CD8-positive, alpha-beta memory T cell (primary cell): ENCODE results near the gene DYSF. TPM values are rescaled to one million over a fixed set of nuclear protein-coding genes. Genes with fewer than 3 reads are reported as not detected.

Source experiments
- CTCF ChIA-PET: fragments of 350-600 bp; sonication (Branson Sonifier 250); formaldehyde crosslinking; loops from one replicate; lab custom pipeline; 2021; ENCODE audit warnings: antibody characterized with exemption; lab: Charles Lee
- POLR2A ChIA-PET: fragments of 350-600 bp; sonication (Branson Sonifier 250); formaldehyde crosslinking; loops from one replicate; lab custom pipeline; 2021; ENCODE audit warnings: antibody characterized with exemption; lab: Charles Lee
- DNase-seq, 5 donors: peaks; one replicate each; pipeline versions ENCODE4 v3.0.0 to v3.0.0-alpha.2; 2020 to 2022; ENCODE audit warnings: mixed read lengths in 1 of 5
- H3K27ac ChIP-seq: one replicate; pipeline ENCODE4 v1.7.0; 2013; ENCODE audit warnings: low read depth, mild to moderate bottlenecking, low read length, moderate library complexity
- H3K27me3 ChIP-seq: 2 replicates; pipeline ENCODE4 v1.7.0; 2013; ENCODE audit warnings: low read length, mild to moderate bottlenecking; ENCODE audit not compliant: insufficient read depth, poor library complexity, severe bottlenecking
- H3K36me3 ChIP-seq: 2 replicates; pipeline ENCODE4 v1.7.0; 2013; ENCODE audit warnings: mild to moderate bottlenecking, low read length, moderate library complexity; ENCODE audit not compliant: insufficient read depth
- H3K4me1 ChIP-seq: 2 replicates; pipeline ENCODE4 v1.7.0; 2013; ENCODE audit warnings: mild to moderate bottlenecking, low read length, moderate library complexity; ENCODE audit not compliant: insufficient read depth
- H3K4me3 ChIP-seq: 2 replicates; pipeline ENCODE4 v1.7.0; 2013; ENCODE audit warnings: mild to moderate bottlenecking, low read length
- H3K9me3 ChIP-seq: 2 replicates; pipeline ENCODE4 v1.7.0; 2013; ENCODE audit warnings: mild to moderate bottlenecking, low read length
- H3K27ac Mint-ChIP-seq, 8 donors: one replicate each; pipeline ENCODE4 v1.8.0; 2020 to 2021; ENCODE audit warnings: mixed read lengths in 8 of 8, mild to moderate bottlenecking in 6 of 8, inconsistent platforms in 3 of 8, moderate library complexity in 3 of 8
- H3K27me3 Mint-ChIP-seq, 2 donors: one replicate each; pipeline ENCODE4 v1.8.0; 2020 to 2021; ENCODE audit warnings: mixed read lengths in 2 of 2, mild to moderate bottlenecking in 1 of 2, moderate library complexity in 1 of 2
- H3K36me3 Mint-ChIP-seq, 3 donors: one replicate each; pipeline ENCODE4 v1.8.0; 2020 to 2021; ENCODE audit warnings: mixed read lengths in 3 of 3, inconsistent platforms in 1 of 3, mild to moderate bottlenecking in 1 of 3
- H3K4me1 Mint-ChIP-seq, 3 donors: one replicate each; pipeline ENCODE4 v1.8.0; 2020 to 2021; ENCODE audit warnings: mixed read lengths in 3 of 3, inconsistent platforms in 1 of 3, mild to moderate bottlenecking in 1 of 3
- H3K4me3 Mint-ChIP-seq, 7 donors: one replicate each; pipeline ENCODE4 v1.8.0; 2020 to 2021; ENCODE audit warnings: mixed read lengths in 7 of 7, mild to moderate bottlenecking in 6 of 7, moderate library complexity in 4 of 7, inconsistent platforms in 2 of 7
- H3K9me3 Mint-ChIP-seq, 5 donors: one replicate each; pipeline ENCODE4 v1.8.0; 2020 to 2022; ENCODE audit warnings: mixed read lengths in 5 of 5, mild to moderate bottlenecking in 3 of 5, moderate library complexity in 2 of 5, inconsistent platforms in 1 of 5
- polyA plus RNA-seq: library from polyadenylated mRNA; unstranded; fragments of 300-500 nt; fragmentation: Illumina TruSeq; gene quantifications from one replicate; pipeline ENCODE4 v1.2.3, GENCODE V29; 2021
- total RNA-seq, 2 experiments: library from RNA; stranded (reverse); gene quantifications; one replicate each; pipeline ENCODE4 v1.2.3, GENCODE V29; 2021

The DYSF gene
- total and polyA plus RNA-seq, 3 experiments from 2014 or later, result 3.6 to 4.8 (median 3.9) TPM

GRCh38 chr2:71610671-71611070 lies 157.3 kb downstream of the DYSF start:
- no peaks in the 10 kb centered on the region for H3K4me1 Mint-ChIP-seq
- H3K9me3 Mint-ChIP-seq, result no peaks in the 10 kb centered on the region
- peaks cover 2 to 7% of the 10 kb centered on the region in 2 donors for H3K27me3 Mint-ChIP-seq
- DNase-seq, result peak in 1 of 5 donors; percentile 14
- no peak overlapping the region for H3K4me3 Mint-ChIP-seq
- Histone ChIP-seq H3K4me1 (no peaks in the 10 kb centered on the region), H3K4me3 (no peak overlapping the region), H3K27ac (no peak overlapping the region), H3K36me3 (no peaks in the 10 kb centered on the region), H3K27me3 (no peaks in the 10 kb centered on the region), H3K9me3 (no peaks in the 10 kb centered on the region)
- CTCF ChIA-PET, result no interaction called here
- no peaks in the 10 kb centered on the region for H3K36me3 Mint-ChIP-seq
- H3K27ac Mint-ChIP-seq, result no peak overlapping the region
- POLR2A ChIA-PET, result no interaction called here

DNA sequence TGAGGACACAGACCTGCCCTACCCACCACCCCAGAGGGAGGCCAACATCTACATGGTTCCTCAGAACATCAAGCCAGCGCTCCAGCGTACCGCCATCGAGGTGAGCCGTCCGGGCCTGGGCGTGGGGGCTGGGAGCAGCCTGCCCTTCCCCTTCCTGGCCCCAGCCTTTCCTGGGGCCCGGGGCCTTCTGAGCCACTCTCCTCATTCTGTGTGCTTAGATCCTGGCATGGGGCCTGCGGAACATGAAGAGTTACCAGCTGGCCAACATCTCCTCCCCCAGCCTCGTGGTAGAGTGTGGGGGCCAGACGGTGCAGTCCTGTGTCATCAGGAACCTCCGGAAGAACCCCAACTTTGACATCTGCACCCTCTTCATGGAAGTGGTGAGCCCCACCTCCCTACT lies 157.9 kb downstream of the DYSF start:
- Histone ChIP-seq H3K9me3 (no peaks in the 10 kb centered on the region), H3K36me3 (no peaks in the 10 kb centered on the region), H3K4me3 (no peak overlapping the region), H3K4me1 (no peaks in the 10 kb centered on the region), H3K27me3 (no peaks in the 10 kb centered on the region), H3K27ac (no peak overlapping the region)
- H3K4me1 Mint-ChIP-seq, result no peaks in the 10 kb centered on the region
- ChIA-PET POLR2A (no interaction called here), CTCF (no interaction called here)
- peak in 1 of 5 donors; percentile 20 for DNase-seq
- H3K27me3 Mint-ChIP-seq, result peaks cover 2 to 3% of the 10 kb centered on the region in 2 donors
- no peak overlapping the region for H3K4me3 Mint-ChIP-seq
- no peak overlapping the region for H3K27ac Mint-ChIP-seq
- H3K36me3 Mint-ChIP-seq, result no peaks in the 10 kb centered on the region
- H3K9me3 Mint-ChIP-seq, result no peaks in the 10 kb centered on the region

DNA sequence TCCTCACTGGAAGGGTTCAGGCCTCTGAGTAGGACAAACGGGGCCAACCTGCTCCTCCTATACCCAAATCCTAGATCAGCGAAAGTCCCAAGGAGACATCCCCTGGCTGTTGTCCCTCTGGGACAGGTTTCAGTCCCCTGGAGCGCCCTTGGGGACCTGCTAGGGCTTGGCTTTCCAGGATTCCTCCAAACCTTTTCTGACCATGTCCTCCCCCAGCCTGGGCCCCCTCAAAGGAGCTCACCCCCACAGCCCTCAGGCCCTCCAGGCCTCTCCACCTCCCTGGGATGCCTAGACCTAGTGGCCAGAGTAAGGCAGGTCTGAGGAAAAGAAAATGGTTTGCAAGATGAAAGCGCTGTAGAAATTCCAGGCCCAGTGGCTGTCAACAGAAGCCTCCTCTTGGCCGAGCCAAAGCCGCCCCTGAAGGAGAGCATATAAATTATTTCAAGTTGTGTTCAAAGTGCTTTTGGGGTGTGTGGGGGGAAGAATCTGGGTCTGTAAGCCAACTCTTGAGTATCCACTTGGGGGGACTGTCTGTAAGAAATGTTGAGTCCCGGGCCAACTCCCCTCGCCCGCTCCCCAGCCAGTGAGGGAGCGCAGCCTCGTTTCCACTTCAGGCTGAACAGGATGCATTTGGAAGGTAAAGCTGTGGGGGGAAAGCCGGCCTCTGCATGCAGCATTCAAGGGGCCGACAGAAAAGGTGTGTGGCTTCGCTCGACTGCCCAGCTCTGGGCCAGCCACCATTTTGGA lies 158.6 kb downstream of the DYSF start:
- peaks cover 0 to 2% of the 10 kb centered on the region in 2 donors for H3K27me3 Mint-ChIP-seq
- CTCF ChIA-PET, result no interaction called here

GRCh38 chr2:71612581-71613402 lies 159.4 kb downstream of the DYSF start:
- H3K9me3 ChIP-seq, result no peaks in the 10 kb centered on the region
- peaks cover 0 to 2% of the 10 kb centered on the region in 2 donors for H3K27me3 Mint-ChIP-seq
- H3K36me3 Mint-ChIP-seq, result no peaks in the 10 kb centered on the region
- no peak overlapping the region for H3K27ac ChIP-seq
- H3K9me3 Mint-ChIP-seq, result no peaks in the 10 kb centered on the region
- no peak overlapping the region for H3K27ac Mint-ChIP-seq
- H3K4me3 Mint-ChIP-seq, result no peak overlapping the region
- no peaks in the 10 kb centered on the region for H3K27me3 ChIP-seq
- peak in 1 of 5 donors; percentile 11 for DNase-seq
- H3K36me3 ChIP-seq, result no peaks in the 10 kb centered on the region
- H3K4me1 ChIP-seq, result no peaks in the 10 kb centered on the region
- ChIA-PET POLR2A (no interaction called here), CTCF (no interaction called here)
- H3K4me1 Mint-ChIP-seq, result no peaks in the 10 kb centered on the region
- H3K4me3 ChIP-seq, result no peak overlapping the region

More for the DNA sequence above, 158.6 kb downstream of the DYSF start:
- H3K27ac Mint-ChIP-seq, result no peak overlapping the region
- Histone ChIP-seq H3K27me3 (no peaks in the 10 kb centered on the region), H3K27ac (no peak overlapping the region), H3K4me1 (no peaks in the 10 kb centered on the region), H3K9me3 (no peaks in the 10 kb centered on the region), H3K36me3 (no peaks in the 10 kb centered on the region), H3K4me3 (no peak overlapping the region)
- H3K9me3 Mint-ChIP-seq, result no peaks in the 10 kb centered on the region
- peak in 1 of 5 donors; percentile 19 for DNase-seq
- no peaks in the 10 kb centered on the region for H3K4me1 Mint-ChIP-seq
- no peaks in the 10 kb centered on the region for H3K36me3 Mint-ChIP-seq
- H3K4me3 Mint-ChIP-seq, result no peak overlapping the region
- POLR2A ChIA-PET, result no interaction called here

DNA sequence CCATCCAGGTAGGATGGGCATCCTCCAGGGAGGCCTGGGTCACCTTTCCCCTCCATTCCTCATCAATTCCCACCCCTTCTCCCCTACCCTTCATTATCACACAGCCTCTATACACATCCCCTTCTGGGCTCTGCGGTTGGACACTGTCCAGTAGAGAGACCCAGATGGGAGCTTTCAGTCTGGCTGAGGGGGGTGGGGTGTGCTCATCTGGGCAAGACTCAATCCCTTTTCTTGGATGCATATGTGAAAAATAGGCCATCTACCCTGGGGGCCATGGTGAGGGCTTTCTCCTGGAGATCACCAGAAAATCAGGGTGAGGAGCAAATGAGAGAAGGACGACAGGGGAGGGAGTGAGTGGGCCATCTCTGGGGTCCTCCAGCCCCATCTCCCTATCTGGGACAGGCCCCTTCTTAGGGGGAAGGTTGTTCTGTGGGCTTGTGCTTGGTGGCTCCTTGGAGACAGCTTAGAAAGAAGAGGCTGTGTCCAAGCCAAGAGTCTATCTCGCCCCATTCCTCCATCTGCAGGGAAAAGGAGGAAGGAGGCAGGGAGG lies 160.1 kb downstream of the DYSF start:
- Histone ChIP-seq H3K4me3 (no peak overlapping the region), H3K36me3 (no peaks in the 10 kb centered on the region), H3K9me3 (no peaks in the 10 kb centered on the region), H3K27ac (no peak overlapping the region), H3K27me3 (no peaks in the 10 kb centered on the region), H3K4me1 (no peaks in the 10 kb centered on the region)
- POLR2A ChIA-PET, result no interaction called here
- DNase-seq, result no peak
- Mint-ChIP-seq H3K4me3 (no peak overlapping the region), H3K27ac (no peak overlapping the region), H3K4me1 (no peaks in the 10 kb centered on the region), H3K9me3 (no peaks in the 10 kb centered on the region), H3K27me3 (peaks cover 0 to 2% of the 10 kb centered on the region in 2 donors), H3K36me3 (no peaks in the 10 kb centered on the region)
- CTCF ChIA-PET, result no interaction called here

DNA sequence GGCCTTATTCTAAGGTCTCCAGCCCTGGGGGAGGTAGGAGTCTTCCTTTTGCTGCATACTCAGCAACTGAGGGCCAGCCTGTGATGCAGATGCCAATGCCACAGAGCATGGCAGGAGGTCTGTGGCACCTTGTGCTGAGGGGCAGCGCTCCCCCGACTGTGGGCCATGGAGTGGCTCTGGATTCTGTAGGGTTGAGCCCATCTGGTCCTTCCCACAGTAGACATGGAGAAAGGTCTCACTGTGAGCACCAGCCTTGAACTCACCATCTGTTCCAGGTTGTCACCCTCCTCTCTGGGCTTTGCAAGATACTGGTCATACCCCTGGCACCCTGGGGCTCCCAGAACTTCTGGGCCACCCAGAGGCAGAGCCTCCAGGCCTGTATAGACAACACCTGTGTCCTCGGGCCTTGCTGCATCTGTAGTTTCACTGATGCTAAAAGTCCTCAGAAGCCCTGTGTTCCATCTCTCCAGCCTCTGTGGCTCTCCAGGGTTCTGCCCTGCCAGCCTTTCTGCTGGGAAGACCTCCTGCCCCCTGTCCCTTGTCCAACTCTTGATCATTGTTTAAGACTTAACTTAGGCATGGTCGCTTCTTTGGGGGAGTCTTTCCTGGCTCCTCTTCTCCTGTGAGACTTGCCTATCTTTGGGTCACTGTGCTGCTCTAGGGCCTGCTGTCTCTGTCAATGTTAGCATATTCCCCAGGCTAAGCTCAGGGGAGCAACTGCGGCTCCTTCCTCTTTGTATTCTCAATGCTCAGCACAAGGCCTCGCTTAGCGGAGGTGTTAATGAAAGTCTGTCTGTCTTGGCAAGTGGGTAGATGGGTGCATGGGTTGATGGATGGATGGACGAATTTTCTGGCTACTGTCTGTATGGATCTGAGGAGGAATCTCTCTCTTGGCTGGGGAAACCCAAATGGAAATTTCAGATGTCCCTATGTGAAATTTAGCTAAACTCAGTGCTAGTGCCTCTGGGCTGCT lies 160.9 kb downstream of the DYSF start:
- no peaks in the 10 kb centered on the region for H3K9me3 Mint-ChIP-seq
- H3K27me3 ChIP-seq, result no peaks in the 10 kb centered on the region
- peaks cover 0 to 2% of the 10 kb centered on the region in 2 donors for H3K27me3 Mint-ChIP-seq
- no peak overlapping the region for H3K4me3 Mint-ChIP-seq
- no peaks in the 10 kb centered on the region for H3K36me3 Mint-ChIP-seq
- DNase-seq, result peak in 1 of 5 donors; percentile 26
- H3K4me1 Mint-ChIP-seq, result no peaks in the 10 kb centered on the region
- no peaks in the 10 kb centered on the region for H3K9me3 ChIP-seq
- peak overlapping the region in 1 of 8 donors; percentile 49 for H3K27ac Mint-ChIP-seq
- ChIA-PET CTCF (no interaction called here), POLR2A (no interaction called here)
- no peak overlapping the region for H3K4me3 ChIP-seq
- no peak overlapping the region for H3K27ac ChIP-seq
- no peaks in the 10 kb centered on the region for H3K4me1 ChIP-seq
- H3K36me3 ChIP-seq, result no peaks in the 10 kb centered on the region

- Mint-ChIP-seq H3K27ac (no peak overlapping the region), H3K4me1 (no peaks in the 10 kb centered on the region), H3K4me3 (no peak overlapping the region), H3K36me3 (no peaks in the 10 kb centered on the region), H3K27me3 (peaks cover 0 to 2% of the 10 kb centered on the region in 2 donors), H3K9me3 (no peaks in the 10 kb centered on the region)
- H3K9me3 ChIP-seq, result no peaks in the 10 kb centered on the region
- ChIA-PET POLR2A (no interaction called here), CTCF (no interaction called here)
- H3K4me3 ChIP-seq, result no peak overlapping the region
- DNase-seq, result peak in 1 of 5 donors; percentile 16
- no peaks in the 10 kb centered on the region for H3K27me3 ChIP-seq
- no peaks in the 10 kb centered on the region for H3K4me1 ChIP-seq
- no peaks in the 10 kb centered on the region for H3K36me3 ChIP-seq
- no peak overlapping the region for H3K27ac ChIP-seq
Measured at GRCh38 chr2:71614976-71615766, 161.8 kb downstream of the DYSF start.
